HG03565 (cell line): Measurements from ENCODE around the gene CCDC178.
A peak's percentile ranks its signal among the peaks of the same experiment; 100 is the strongest.
"Not testable (repeated sequence)": the region's sequence is repeated elsewhere in the genome, so short reads cannot be mapped to it uniquely, and the experiment has no call there.

ENCODE experiments used
- ATAC-seq: cut with Tn5 transposase; IDR thresholded peaks from one replicate; pipeline ENCODE4 v1.9.1; 2021; ENCODE audit warnings: mild to moderate bottlenecking, moderate library complexity; ENCODE audit not compliant: unreplicated experiment

Gene CCDC178

GRCh38 chr18:33022370-33022769 lies 418.2 kb downstream of the CCDC178 start:
- ATAC-seq, result no peak

- no peak for ATAC-seq
Measured at GRCh38 chr18:33020877-33021276, 419.6 kb downstream of the CCDC178 start.

GRCh38 chr18:33014060-33014796 lies 426.3 kb downstream of the CCDC178 start:
- ATAC-seq, result no peak

- ATAC-seq, result no peak
Measured at GRCh38 chr18:33010149-33010548, 430.4 kb downstream of the CCDC178 start.

- ATAC-seq, result no peak
Measured at GRCh38 chr18:32998921-32999320, 441.6 kb downstream of the CCDC178 start.

- ATAC-seq, result no peak
Measured at GRCh38 chr18:32998285-32998684, 442.2 kb downstream of the CCDC178 start.

- no peak for ATAC-seq
Measured at GRCh38 chr18:32983721-32984120, 456.8 kb downstream of the CCDC178 start.

GRCh38 chr18:32980896-32981295 lies 459.6 kb downstream of the CCDC178 start:
- no peak for ATAC-seq

GRCh38 chr18:32975501-32975900 lies 465.0 kb downstream of the CCDC178 start:
- ATAC-seq, result no peak

- no peak for ATAC-seq
Measured at GRCh38 chr18:32975163-32975436, 465.4 kb downstream of the CCDC178 start.

GRCh38 chr18:32974421-32975162 lies 465.9 kb downstream of the CCDC178 start:
- ATAC-seq, result peak; percentile 92

- ATAC-seq, result no peak
Measured at GRCh38 chr18:32968248-32968647, 472.3 kb downstream of the CCDC178 start.

- no peak for ATAC-seq
Measured at GRCh38 chr18:32966141-32966540, 474.4 kb downstream of the CCDC178 start.

- no peak for ATAC-seq
Measured at GRCh38 chr18:32961538-32961937, 479.0 kb downstream of the CCDC178 start.

GRCh38 chr18:32958746-32959145 lies 481.8 kb downstream of the CCDC178 start:
- ATAC-seq, result peak; percentile 70

- ATAC-seq, result no peak
Measured at GRCh38 chr18:32956591-32957315, 483.8 kb downstream of the CCDC178 start.

GRCh38 chr18:32952318-32952717 lies 488.2 kb downstream of the CCDC178 start:
- ATAC-seq, result not testable (repeated sequence)

- no peak for ATAC-seq
Measured at GRCh38 chr18:32937597-32937996, 502.9 kb downstream of the CCDC178 start.

- no peak for ATAC-seq
Measured at GRCh38 chr18:32937066-32937465, 503.5 kb downstream of the CCDC178 start.

- no peak for ATAC-seq
Measured at GRCh38 chr18:32934201-32934600, 506.3 kb downstream of the CCDC178 start.

- ATAC-seq, result peak; percentile 100
Measured at GRCh38 chr18:32930695-32931301, 509.7 kb downstream of the CCDC178 start.
